OCI-LY7 (cell line): ENCODE measurements around the gene CEP192.
"Not testable (repeated sequence)": the region's sequence is repeated elsewhere in the genome, so short reads cannot be mapped to it uniquely, and the experiment has no call there.

Experiments
- CTCF ChIP-seq: fragments of 200-600 bp; sonication (generic); conservative IDR thresholded peaks from 2 replicates; pipeline ENCODE4 v1.5.1; 2014; ENCODE audit warnings: mild to moderate bottlenecking, antibody characterized with exemption, low read length, moderate library complexity, mixed read lengths
- EZH2phosphoT487 ChIP-seq: fragments of 200-600 bp; sonication (generic); IDR thresholded peaks from 2 replicates; pipeline ENCODE4 v1.6.1; 2018; ENCODE audit warnings: low read depth, borderline replicate concordance, mild to moderate bottlenecking, mixed run types, antibody characterized with exemption, low read length, moderate library complexity, mixed read lengths

- not testable (repeated sequence) for TF ChIP-seq CTCF, EZH2phosphoT487
Observed at GRCh38 chr18:12997330-12997729, 6.2 kb downstream of the CEP192 start.
